MCF 10A (cell line): ENCODE results near the gene TXNRD1. TPM values are rescaled to one million over a fixed set of nuclear protein-coding genes. Genes with fewer than 3 reads are reported as not detected.

Experiments
- BruUV-seq: library from RNA; stranded (reverse); fragments of 400-500 nt; replicated peaks from 2 replicates; lab custom pipeline; 2021; lab: Mats Ljungman, UMichigan
- CTCF ChIA-PET: fragments of 300-600 bp; sonication (Branson Sonifier 250); formaldehyde crosslinking; extraction: SDS; loops from one replicate; lab custom pipeline; 2021; ENCODE audit warnings: antibody characterized with exemption, inconsistent platforms; lab: Yijun Ruan, JAX
- POLR2A ChIA-PET: fragments of 300-600, 350-650 bp; sonication (Branson Sonifier 250); formaldehyde crosslinking; extraction: SDS; loops from one replicate; lab custom pipeline; 2020; ENCODE audit warnings: antibody characterized with exemption, inconsistent platforms; lab: Yijun Ruan, JAX
- DNase-seq: peaks from one replicate; pipeline ENCODE4 v3.0.0-alpha.2; 2018; ENCODE audit not compliant: unreplicated experiment
- H3K27ac Mint-ChIP-seq: one replicate; pipeline ENCODE4 v1.8.0; 2022; ENCODE audit warnings: mild to moderate bottlenecking, low read depth, mixed read lengths; ENCODE audit not compliant: unreplicated experiment
- H3K27me3 Mint-ChIP-seq: one replicate; pipeline ENCODE4 v1.8.0; 2022; ENCODE audit warnings: mixed read lengths; ENCODE audit not compliant: insufficient read depth, unreplicated experiment
- H3K36me3 Mint-ChIP-seq: one replicate; pipeline ENCODE4 v1.8.0; 2022; ENCODE audit warnings: mild to moderate bottlenecking, moderate library complexity, mixed read lengths; ENCODE audit not compliant: insufficient read depth, unreplicated experiment
- H3K4me1 Mint-ChIP-seq: one replicate; pipeline ENCODE4 v1.8.0; 2022; ENCODE audit warnings: mixed read lengths; ENCODE audit not compliant: insufficient read depth, unreplicated experiment
- H3K4me3 Mint-ChIP-seq: one replicate; pipeline ENCODE4 v1.8.0; 2022; ENCODE audit warnings: mild to moderate bottlenecking, moderate library complexity, mixed read lengths; ENCODE audit not compliant: unreplicated experiment
- H3K9me3 Mint-ChIP-seq: one replicate; pipeline ENCODE4 v1.8.0; 2022; ENCODE audit warnings: mixed read lengths; ENCODE audit not compliant: unreplicated experiment
- CTCF ChIP-seq: fragments of 200-600 bp; IDR thresholded peaks from one replicate; pipeline ENCODE4 v1.8.0; 2022; ENCODE audit warnings: antibody characterized with exemption, mild to moderate bottlenecking; ENCODE audit not compliant: unreplicated experiment
- intact Hi-C: fragments of 100-400 bp; cut with micrococcal nuclease; formaldehyde crosslinking; loops from 2 replicates; pipeline ENCODE4 v1.14.1; 2022
- total RNA-seq: library from RNA; stranded (reverse); gene quantifications from 2 replicates; pipeline ENCODE4 v1.2.3, GENCODE V29; 2022

TXNRD1 gene
- total RNA-seq, 1 experiment from 2014 or later, result 64.0 TPM

GRCh38 chr12:104167519-104168458 is 47.8 kb upstream of the TXNRD1 start:
- BruUV-seq, result no TSS peak
- Mint-ChIP-seq H3K4me3 (no peak overlapping the region), H3K36me3 (no peaks in the 10 kb centered on the region), H3K4me1 (peaks cover 9% of the 10 kb centered on the region), H3K9me3 (no peaks in the 10 kb centered on the region), H3K27me3 (no peaks in the 10 kb centered on the region), H3K27ac (peak overlapping the region; percentile 11)
- intact Hi-C loops, result no loop called here
- ChIA-PET CTCF (no interaction called here), POLR2A (interaction anchor here (2.0 kb wide), 1 partner anchor 10 kb away, joined by 7 read pairs; no protein-coding TSS in a partner anchor)
- DNase-seq, result no peak
- no peak for TF ChIP-seq CTCF

GRCh38 chr12:104168596-104168995 is 47.0 kb upstream of the TXNRD1 start:
- Mint-ChIP-seq H3K9me3 (no peaks in the 10 kb centered on the region), H3K27ac (no peak overlapping the region), H3K36me3 (no peaks in the 10 kb centered on the region), H3K27me3 (no peaks in the 10 kb centered on the region), H3K4me1 (peaks cover 9% of the 10 kb centered on the region), H3K4me3 (no peak overlapping the region)
- no peak for DNase-seq
- BruUV-seq, result no TSS peak
- ChIA-PET POLR2A (interaction anchor here (2.0 kb wide), 1 partner anchor 9 kb away, joined by 7 read pairs; no protein-coding TSS in a partner anchor), CTCF (no interaction called here)
- intact Hi-C loops, result no loop called here
- no peak for TF ChIP-seq CTCF

- BruUV-seq, result no TSS peak
Observed at GRCh38 chr12:104171785-104172569, 43.6 kb upstream of the TXNRD1 start.

More at GRCh38 chr12:104171785-104172569, 43.6 kb upstream of the TXNRD1 start:
- Mint-ChIP-seq H3K27me3 (no peaks in the 10 kb centered on the region), H3K36me3 (no peaks in the 10 kb centered on the region), H3K4me3 (no peak overlapping the region), H3K4me1 (peaks cover 9% of the 10 kb centered on the region), H3K9me3 (no peaks in the 10 kb centered on the region), H3K27ac (no peak overlapping the region)
- TF ChIP-seq CTCF, result no peak
- ChIA-PET POLR2A (no interaction called here), CTCF (no interaction called here)
- intact Hi-C loops, result no loop called here
- DNase-seq, result no peak
